GM20000 (cell line): ENCODE data around the gene IL17REL.

Experiments used
- DNase-seq: peaks from one replicate; pipeline ENCODE4 v3.0.0; 2012; ENCODE audit warnings: low spot score
- TF ChIP-seq, protein P1 (sequence below): IDR thresholded peaks from 2 replicates; pipeline ENCODE4 v1.5.1; 2012; ENCODE audit warnings: mild to moderate bottlenecking, control low read depth; ENCODE audit errors: extremely low read depth, missing control alignments

IL17REL gene

DNA sequence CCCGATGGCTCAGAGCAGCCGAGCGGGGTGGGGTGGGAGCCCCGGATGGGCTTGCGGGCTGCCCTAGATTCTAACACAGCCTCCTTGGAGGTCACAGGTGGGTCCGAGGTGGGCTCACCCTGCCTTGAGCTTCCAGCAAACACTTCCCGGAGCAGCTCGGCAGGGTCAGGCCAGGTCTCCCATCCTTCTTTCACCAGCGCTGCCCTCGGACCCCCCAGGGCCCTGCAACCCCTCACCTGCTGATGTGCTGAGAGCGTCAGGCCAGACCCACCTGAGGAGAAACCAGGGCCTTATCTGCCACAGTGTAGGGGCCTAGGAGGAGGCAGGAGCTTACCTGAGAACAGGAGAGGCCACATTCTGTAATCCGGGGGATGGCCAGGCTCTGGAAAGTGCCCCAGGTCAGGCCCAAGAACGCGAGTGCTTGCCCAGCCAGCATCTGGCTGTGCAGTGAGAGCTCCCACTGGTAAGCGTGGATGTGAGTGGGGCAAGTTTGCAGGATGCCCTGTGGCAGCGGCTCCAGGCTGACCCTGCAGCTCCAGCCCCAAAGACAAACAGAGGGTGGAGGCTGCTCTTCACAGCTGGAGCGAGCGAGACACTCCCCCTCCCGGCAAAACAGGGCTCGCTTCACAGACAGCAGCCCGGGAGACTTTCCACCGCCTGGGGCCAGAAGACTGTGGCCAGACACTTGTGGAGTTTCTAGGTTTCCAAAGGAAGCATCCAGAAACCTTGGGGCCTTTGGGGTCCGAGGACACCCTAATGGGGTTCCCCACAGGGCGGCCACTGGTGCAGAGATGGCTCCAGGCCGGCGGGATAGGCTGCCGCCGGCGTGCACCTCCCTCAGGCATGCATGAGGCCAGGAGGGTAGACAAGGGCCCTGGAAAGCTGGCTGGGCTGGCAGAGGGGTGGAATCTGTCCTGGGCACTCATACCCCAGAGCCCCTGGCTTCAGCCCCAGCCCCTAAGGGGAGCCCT is at the start of gene IL17REL:
Gene IL17REL (minus strand): TSS at position 555 of the 971 bp plus-strand sequence. CDS start 119 bp downstream, at position 436.
- TF ChIP-seq, protein P1, sequence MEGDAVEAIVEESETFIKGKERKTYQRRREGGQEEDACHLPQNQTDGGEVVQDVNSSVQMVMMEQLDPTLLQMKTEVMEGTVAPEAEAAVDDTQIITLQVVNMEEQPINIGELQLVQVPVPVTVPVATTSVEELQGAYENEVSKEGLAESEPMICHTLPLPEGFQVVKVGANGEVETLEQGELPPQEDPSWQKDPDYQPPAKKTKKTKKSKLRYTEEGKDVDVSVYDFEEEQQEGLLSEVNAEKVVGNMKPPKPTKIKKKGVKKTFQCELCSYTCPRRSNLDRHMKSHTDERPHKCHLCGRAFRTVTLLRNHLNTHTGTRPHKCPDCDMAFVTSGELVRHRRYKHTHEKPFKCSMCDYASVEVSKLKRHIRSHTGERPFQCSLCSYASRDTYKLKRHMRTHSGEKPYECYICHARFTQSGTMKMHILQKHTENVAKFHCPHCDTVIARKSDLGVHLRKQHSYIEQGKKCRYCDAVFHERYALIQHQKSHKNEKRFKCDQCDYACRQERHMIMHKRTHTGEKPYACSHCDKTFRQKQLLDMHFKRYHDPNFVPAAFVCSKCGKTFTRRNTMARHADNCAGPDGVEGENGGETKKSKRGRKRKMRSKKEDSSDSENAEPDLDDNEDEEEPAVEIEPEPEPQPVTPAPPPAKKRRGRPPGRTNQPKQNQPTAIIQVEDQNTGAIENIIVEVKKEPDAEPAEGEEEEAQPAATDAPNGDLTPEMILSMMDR = no peak
- no peak for DNase-seq

DNA sequence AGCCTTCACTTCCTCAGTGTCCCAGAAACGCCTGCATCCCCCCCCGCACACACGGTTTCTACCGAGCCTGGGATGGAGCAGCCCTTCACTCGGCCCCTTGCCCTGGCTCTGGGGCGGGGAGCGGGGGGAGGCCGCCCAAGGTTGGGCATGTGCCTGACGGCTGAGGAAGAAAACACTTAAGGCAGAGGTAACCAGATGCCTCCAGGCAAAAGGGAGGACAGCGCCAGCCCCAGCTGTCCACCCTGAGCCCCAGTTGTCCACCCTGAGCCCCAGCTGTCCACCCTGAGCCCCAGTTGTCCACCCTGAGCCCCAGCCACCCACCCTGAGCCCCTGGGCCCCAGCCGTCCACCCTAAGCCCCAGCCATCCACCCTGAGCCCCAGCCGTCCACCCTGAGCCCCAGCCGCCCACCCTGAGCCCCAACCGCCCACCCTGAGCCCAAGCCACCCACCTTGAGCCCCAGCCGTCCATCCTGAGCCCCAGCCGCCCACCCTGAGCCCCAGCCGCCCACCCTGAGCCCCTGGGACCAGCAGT is 49.3 kb upstream of the IL17REL start:
- TF ChIP-seq, protein P1 = no peak
- DNase-seq = no peak

- DNase-seq = no peak
- TF ChIP-seq, protein P1 = no peak
These were observed 48.7 kb upstream of the IL17REL start for GRCh38 chr22:50061141-50061823.

- DNase-seq = no peak
- TF ChIP-seq, protein P1 = no peak
These were observed 48.0 kb upstream of the IL17REL start for GRCh38 chr22:50060441-50061140.

- no peak for DNase-seq
- TF ChIP-seq, protein P1 = no peak
These were observed 47.3 kb upstream of the IL17REL start for GRCh38 chr22:50059881-50060262.

DNA sequence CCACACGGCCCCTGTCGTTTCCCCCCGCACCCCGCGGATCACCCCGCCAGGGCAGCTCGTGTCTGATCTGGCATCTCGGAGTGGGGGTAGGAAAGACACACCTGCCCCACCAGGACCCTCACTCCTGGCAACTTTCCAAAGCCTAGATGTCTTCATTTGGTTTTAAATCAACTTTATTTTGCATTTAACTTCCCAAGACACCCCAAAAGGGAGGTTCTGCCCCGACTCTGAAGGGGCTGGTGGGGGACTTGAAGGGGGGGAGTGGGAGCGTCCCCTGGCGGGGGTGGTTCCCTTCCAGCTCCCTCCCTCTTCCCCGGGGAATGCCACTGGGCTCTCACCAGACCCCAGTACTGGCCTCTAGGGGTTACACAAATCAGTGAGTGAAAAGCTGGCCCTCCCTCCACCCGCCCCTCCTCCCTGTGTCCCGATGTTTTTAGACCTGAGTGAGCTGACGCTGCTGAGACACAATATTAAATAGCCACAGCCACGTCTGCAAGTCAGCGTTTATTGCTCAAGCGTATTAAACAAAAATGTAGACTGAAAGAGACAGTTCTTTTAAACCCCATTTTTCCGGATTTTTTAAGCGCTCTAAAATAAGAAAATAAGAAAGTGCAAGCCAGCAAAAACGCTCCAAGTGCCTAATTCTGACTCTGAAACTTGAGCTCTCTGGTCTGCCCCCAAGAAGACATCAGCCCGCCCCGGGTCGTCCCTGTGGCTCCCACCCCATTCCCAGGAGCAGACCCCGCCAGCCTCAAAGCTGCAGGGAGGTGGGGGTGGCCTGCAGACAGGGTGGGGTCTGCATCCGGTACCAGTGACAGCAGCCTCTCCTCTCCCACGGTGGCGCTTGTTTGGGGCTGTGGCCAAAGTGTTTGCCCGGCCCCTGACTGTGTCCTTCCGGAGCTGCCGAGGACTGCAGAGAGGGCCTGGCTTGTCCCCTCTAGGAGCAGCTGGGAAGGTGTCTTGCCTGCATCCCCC is 46.6 kb upstream of the IL17REL start:
- TF ChIP-seq, protein P1 = no peak
- peak; percentile 63 for DNase-seq
